Testis (tissue), 3 donors: Measurements from ENCODE around the gene CDK5R2. TPM values are rescaled to one million over a fixed set of nuclear protein-coding genes. Genes with fewer than 3 reads are reported as not detected.

Experiments used
- DNase-seq: peaks from one replicate; pipeline ENCODE4 v3.0.0-alpha.2; 2019
- H3K27ac ChIP-seq, 2 donors: fragments of 200-600 bp; sonication (generic); one replicate each; pipeline ENCODE4 v1.5.1; 2019
- H3K27me3 ChIP-seq: fragments of 200-600 bp; sonication (generic); one replicate; pipeline ENCODE4 v1.5.1; 2019
- H3K36me3 ChIP-seq: fragments of 200-600 bp; sonication (generic); one replicate; pipeline ENCODE4 v1.5.1; 2017; ENCODE audit warnings: low read depth; ENCODE audit errors: missing control alignments
- H3K4me1 ChIP-seq: fragments of 200-600 bp; sonication (generic); one replicate; pipeline ENCODE4 v1.5.1; 2019
- H3K4me3 ChIP-seq, 2 donors: fragments of 200-600 bp; sonication (generic); one replicate each; pipeline ENCODE4 v1.5.1; 2017 to 2019
- H3K9me3 ChIP-seq: fragments of 200-600 bp; sonication (generic); one replicate; pipeline ENCODE4 v1.5.1; 2017
- CTCF ChIP-seq, 3 experiments: fragments of 450-650 bp in 2 of 3; fragments of 200-600 bp in 1 of 3; sonication (generic) in 1 of 3; IDR thresholded peaks; one replicate each; pipeline ENCODE4 v1.5.1; 2016 to 2019; ENCODE audit warnings: antibody characterized with exemption in 3 of 3, mild to moderate bottlenecking in 2 of 3, moderate library complexity in 1 of 3
- POLR2A ChIP-seq: fragments of 450-650 bp; IDR thresholded peaks from one replicate; pipeline ENCODE4 v1.6.1; 2017; ENCODE audit warnings: antibody characterized with exemption, mild to moderate bottlenecking, moderate library complexity
- WGBS, 2 donors: methylation state at CpG; one replicate each; pipeline ENCODE4 v1.1.5; 2018; 5-methylcytosine and 5-hydroxymethylcytosine counted together
- intact Hi-C: fragments of 100-400 bp; cut with DNase I; formaldehyde crosslinking; loops from one replicate; pipeline ENCODE4 v1.15.1; 2023; ENCODE audit warnings: low total_unique reads
- polyA plus RNA-seq: library from polyadenylated mRNA; stranded (reverse); fragments of 350-450 nt; fragmentation: Illumina TruSeq; extraction: RNeasy Lipid Tissue Mini Kit (QIAGEN cat#74804); gene quantifications from one replicate; pipeline ENCODE4 v1.2.3, GENCODE V29; 2014; ENCODE audit warnings: low read depth, low replicate concordance; ENCODE audit not compliant: insufficient read depth
- total RNA-seq, 2 donors: library from RNA; depleted of rRNA; stranded (reverse); fragments of >200 nt; gene quantifications; one replicate each; pipeline ENCODE4 v1.2.3, GENCODE V29; 2016

Gene CDK5R2
- total and polyA plus RNA-seq, 3 donors from 2014 or later: 0.83 to 1.6 (median 1.2) TPM

GRCh38 chr2:218946621-218947020, 12.8 kb upstream of the CDK5R2 start:
- intact Hi-C loops: no loop called here
- Histone ChIP-seq H3K27me3 (no peaks in the 10 kb centered on the region), H3K9me3 (no peaks in the 10 kb centered on the region), H3K27ac (no peak overlapping the region), H3K4me1 (no peaks in the 10 kb centered on the region), H3K36me3 (no peaks in the 10 kb centered on the region), H3K4me3 (no peak overlapping the region)
- DNase-seq: no peak
- WGBS, 2 donors: 88 to 95% methylated on average over 1 of the region's 1 CpG
- TF ChIP-seq POLR2A: no peak
- TF ChIP-seq CTCF (IDR thresholded peaks at IDR 0.05): no peak

- no peaks in the 10 kb centered on the region for H3K36me3 ChIP-seq
- no peaks in the 10 kb centered on the region for H3K9me3 ChIP-seq
- intact Hi-C loops: no loop called here
- no peak overlapping the region for H3K27ac ChIP-seq
- TF ChIP-seq CTCF (IDR thresholded peaks at IDR 0.05) (no peak), POLR2A (no peak)
- H3K27me3 ChIP-seq: no peaks in the 10 kb centered on the region
- no peak overlapping the region for H3K4me3 ChIP-seq
- DNase-seq: no peak
- no peaks in the 10 kb centered on the region for H3K4me1 ChIP-seq
- WGBS, 2 donors: 94 to 98% methylated on average over 7 of the region's 7 CpGs
These were observed 7.3 kb upstream of the CDK5R2 start for GRCh38 chr2:218952160-218952559.

- H3K4me3 ChIP-seq: no peak overlapping the region
These were observed 6.0 kb upstream of the CDK5R2 start for GRCh38 chr2:218953366-218953954.

GRCh38 chr2:218954541-218955300, 4.7 kb upstream of the CDK5R2 start:
- H3K27ac ChIP-seq: no peak overlapping the region
- 78 to 80% methylated on average over 8 of the region's 8 CpGs for WGBS, 2 donors
- H3K36me3 ChIP-seq: no peaks in the 10 kb centered on the region
- H3K4me1 ChIP-seq: no peaks in the 10 kb centered on the region
- no peaks in the 10 kb centered on the region for H3K27me3 ChIP-seq
- H3K4me3 ChIP-seq: no peak overlapping the region
- intact Hi-C loops: no loop called here
- TF ChIP-seq CTCF (IDR thresholded peaks at IDR 0.05): no peak
- no peak for TF ChIP-seq POLR2A
- no peak for DNase-seq
- H3K9me3 ChIP-seq: no peaks in the 10 kb centered on the region

More at GRCh38 chr2:218953366-218953954, 6.0 kb upstream of the CDK5R2 start:
- Histone ChIP-seq H3K4me1 (no peaks in the 10 kb centered on the region), H3K36me3 (no peaks in the 10 kb centered on the region), H3K9me3 (no peaks in the 10 kb centered on the region), H3K27ac (no peak overlapping the region), H3K27me3 (no peaks in the 10 kb centered on the region)
- no peak for TF ChIP-seq POLR2A
- TF ChIP-seq CTCF (IDR thresholded peaks at IDR 0.05): no peak
- 76 to 90% methylated on average over 7 to 16 of the region's 18 CpGs for WGBS, 2 donors
- intact Hi-C loops: no loop called here
- DNase-seq: no peak
